HG03064 (cell line): ENCODE measurements around the gene HACD4.
"Not testable (repeated sequence)": the region's sequence is repeated elsewhere in the genome, so short reads cannot be mapped to it uniquely, and the experiment has no call there.

Experiments used
- ATAC-seq: cut with Tn5 transposase; IDR thresholded peaks from one replicate; pipeline ENCODE4 v1.9.1; 2021; ENCODE audit warnings: low read depth; ENCODE audit not compliant: unreplicated experiment

The HACD4 gene

DNA sequence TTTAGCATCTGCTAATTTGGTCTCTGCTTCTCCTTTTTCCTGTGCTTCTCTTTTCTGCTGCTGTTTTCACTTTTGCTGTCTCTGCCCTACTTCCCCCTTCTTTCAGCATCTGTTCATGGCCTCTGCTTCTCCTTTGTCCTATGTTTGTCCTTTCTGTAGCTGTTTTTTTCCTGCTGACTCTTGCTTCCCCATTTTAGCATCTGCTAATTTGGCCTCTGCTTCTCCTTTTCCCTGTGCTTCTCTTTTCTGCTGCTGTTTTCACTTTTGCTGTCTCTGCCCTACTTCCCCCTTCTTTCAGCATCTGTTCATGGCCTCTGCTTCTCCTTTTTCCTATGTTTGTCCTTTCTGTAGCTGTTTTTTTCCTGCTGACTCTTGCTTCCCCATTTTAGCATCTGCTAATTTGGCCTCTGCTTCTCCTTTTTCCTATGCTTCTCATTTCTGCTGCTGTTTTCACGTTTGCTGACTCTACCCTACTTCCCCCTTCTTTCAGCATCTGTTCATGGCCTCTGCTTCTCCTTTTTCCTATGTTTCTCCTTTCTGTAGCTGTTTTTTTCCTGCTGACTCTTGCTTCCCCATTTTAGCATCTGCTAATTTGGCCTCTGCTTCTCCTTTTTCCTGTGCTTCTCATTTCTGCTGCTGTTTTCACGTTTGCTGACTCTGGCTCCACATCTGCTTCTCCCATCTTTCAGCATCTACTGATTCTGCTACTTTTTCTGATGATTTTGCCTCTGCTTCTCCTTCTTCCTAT is 57.1 kb downstream of the HACD4 start:
- ATAC-seq: not testable (repeated sequence)

DNA sequence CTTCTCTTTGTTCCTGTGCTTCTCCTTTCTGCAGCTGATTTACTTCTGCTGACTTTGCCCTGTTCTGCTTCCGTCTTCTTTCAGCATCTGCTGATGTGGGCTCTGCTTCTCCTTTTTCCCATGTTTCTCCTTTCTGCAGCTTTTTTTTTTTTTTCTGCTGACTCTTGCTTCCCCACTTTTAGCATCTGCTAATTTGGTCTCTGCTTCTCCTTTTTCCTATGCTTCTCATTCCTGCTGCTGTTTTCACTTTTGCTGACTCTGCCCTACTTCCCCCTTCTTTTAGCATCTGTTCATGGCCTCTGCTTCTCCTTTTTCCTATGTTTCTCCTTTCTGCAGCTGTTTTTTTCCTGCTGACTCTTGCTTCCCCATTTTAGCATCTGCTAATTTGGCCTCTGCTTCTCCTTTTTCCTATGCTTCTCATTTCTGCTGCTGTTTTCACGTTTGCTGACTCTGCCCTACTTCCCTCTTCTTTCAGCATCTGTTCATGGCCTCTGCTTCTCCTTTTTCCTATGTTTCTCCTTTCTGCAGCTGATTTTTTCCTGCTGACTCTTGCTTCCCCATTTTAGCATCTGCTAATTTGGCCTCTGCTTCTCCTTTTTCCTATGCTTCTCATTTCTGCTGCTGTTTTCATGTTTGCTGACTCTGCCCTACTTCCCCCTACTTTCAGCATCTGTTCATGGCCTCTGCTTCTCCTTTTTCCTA is 58.0 kb downstream of the HACD4 start:
- ATAC-seq: not testable (repeated sequence)

- no peak for ATAC-seq
These were observed 58.8 kb downstream of the HACD4 start for GRCh38 chr9:20972684-20973083.

GRCh38 chr9:20962536-20963225 is 68.8 kb downstream of the HACD4 start:
- no peak for ATAC-seq

DNA sequence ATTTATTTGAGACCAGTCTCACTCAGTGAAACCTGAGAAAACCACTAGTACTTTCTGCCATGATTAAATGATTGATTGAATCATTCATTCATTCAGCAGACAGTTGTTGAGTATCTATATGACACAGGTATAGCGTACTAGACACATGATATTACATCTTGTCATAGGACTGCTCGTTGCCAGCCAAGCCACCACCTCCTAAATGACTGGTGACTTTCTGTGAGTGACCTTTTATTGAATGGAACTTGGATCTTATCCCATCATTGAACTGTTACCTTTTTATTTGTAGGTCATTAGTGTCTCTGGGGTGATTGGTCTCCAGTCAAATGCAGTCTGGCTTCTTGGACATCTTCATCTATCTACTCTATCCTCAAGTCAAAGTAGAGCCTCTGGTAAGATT is 80.7 kb downstream of the HACD4 start:
- ATAC-seq: no peak
